ENCODE results near the gene AMPD2. TPM values are rescaled to one million over a fixed set of nuclear protein-coding genes. Genes with fewer than 3 reads are reported as not detected.
A peak's percentile ranks its signal among the peaks of the same experiment; 100 is the strongest.

AMPD2 gene
- polyA plus RNA-seq, 2 of the 4 experiments (the other 2 are of a cell fraction): 19.3 to 47.2 TPM

DNA sequence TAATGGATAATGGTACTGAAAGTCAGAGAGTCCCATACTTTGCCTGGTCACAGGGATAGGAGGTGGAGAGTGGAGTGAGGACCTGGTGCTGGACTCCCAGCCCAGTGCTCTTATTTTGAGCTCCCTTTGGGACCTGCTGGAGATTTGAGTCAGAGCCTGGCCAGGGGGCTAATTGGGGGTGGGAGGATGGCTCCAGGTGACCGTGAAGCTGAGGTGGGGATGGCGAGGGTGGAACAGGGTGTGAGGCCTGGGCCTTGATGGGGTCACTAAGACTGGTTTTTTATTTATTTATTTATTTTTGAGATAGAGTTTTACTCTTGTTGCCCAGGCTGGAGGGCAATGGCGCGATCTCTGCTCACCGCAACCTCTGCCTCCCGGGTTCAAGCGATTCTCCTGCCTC lies 17.8 kb downstream of the AMPD2 start:
- CTCF ChIA-PET: interaction anchor here (1.6 to 21.4 kb wide), 7 partner anchors 16 to 374 kb away, joined by 4 to 295 read pairs (median 18); partner anchors contain the start of genes AHCYL1 and GSTM4
- no peak overlapping the region for H3K4me2 ChIP-seq
- no peak overlapping the region for H3K4me3 ChIP-seq
- no peak for ATAC-seq
- H3K9me3 ChIP-seq: no peaks in the 10 kb centered on the region
- POLR2A ChIA-PET: interaction anchor here (1.6 kb wide), 1 partner anchor 17 kb away, joined by 3 read pairs; no protein-coding TSS in a partner anchor
- no peak for DNase-seq (ENCODE audit: low read depth in 1 of 2, low spot score in 1 of 2)
- H3K27ac ChIP-seq: peak overlapping the region in 1 of 2 experiments; percentile 78; a peak in 1 of 6 replicates
- FAIRE-seq: no peak
- TF ChIP-seq, protein P1, sequence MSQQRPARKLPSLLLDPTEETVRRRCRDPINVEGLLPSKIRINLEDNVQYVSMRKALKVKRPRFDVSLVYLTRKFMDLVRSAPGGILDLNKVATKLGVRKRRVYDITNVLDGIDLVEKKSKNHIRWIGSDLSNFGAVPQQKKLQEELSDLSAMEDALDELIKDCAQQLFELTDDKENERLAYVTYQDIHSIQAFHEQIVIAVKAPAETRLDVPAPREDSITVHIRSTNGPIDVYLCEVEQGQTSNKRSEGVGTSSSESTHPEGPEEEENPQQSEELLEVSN (IDR thresholded peaks at IDR 0.05; ENCODE audit: borderline replicate concordance, low read depth): no peak
- H3K4me1 ChIP-seq: peaks cover 27% of the 10 kb centered on the region
- 97% methylated on average over 7 of the region's 7 CpGs for WGBS (ENCODE audit: missing lambda C conversion rate)

DNA sequence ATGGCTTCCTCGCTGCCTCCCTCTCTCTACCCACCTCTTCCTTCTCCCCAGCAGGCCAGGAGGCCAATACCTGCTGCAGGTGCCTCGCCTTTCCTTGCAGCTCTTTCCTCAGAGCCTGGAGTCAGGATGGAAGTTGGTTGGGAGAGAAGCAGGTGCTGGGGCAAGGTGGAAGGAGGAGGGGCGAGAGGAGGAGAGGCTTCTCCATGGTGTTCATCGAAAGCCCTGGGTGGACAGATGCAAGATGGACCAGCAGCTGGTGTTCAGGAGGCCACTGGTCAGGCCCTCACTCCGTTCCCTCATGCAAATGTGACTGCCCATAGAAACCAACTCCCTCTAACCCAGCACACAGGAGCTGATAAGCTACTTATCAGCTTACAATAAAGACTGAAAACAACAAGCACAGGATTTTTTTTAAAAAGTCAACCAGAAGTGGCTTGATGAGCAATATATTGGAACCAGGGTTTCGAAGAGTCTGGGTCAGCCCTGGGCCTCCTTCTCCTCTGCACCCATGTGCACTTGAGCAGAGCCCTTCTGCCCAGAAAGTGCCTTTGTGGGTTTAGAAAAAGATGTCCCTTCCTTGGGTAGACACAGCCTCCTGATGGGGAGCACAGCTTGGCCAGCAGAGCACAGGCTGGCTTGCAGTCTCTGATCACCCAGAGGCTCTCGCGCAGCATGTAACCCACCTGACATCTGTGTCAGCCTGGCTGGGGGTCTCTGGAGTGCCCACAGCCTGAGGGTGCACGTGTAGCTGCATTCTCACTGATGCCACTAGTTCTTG lies 19.6 kb downstream of the AMPD2 start:
- H3K27ac ChIP-seq: no peak overlapping the region
- no peak for DNase-seq (ENCODE audit: low read depth in 1 of 2, low spot score in 1 of 2)
- H3K4me2 ChIP-seq: no peak overlapping the region
- H3K9me3 ChIP-seq: no peaks in the 10 kb centered on the region
- H3K4me1 ChIP-seq: peaks cover 34% of the 10 kb centered on the region
- WGBS (ENCODE audit: missing lambda C conversion rate): 58% methylated on average over 6 of the region's 9 CpGs
- POLR2A ChIA-PET: interaction anchor here (0.9 to 2.2 kb wide), 3 partner anchors 91 to 100 kb away, joined by 4 to 20 read pairs (median 7); partner anchors contain the start of gene GNAI3
- no peak for ATAC-seq
- TF ChIP-seq, protein P2, sequence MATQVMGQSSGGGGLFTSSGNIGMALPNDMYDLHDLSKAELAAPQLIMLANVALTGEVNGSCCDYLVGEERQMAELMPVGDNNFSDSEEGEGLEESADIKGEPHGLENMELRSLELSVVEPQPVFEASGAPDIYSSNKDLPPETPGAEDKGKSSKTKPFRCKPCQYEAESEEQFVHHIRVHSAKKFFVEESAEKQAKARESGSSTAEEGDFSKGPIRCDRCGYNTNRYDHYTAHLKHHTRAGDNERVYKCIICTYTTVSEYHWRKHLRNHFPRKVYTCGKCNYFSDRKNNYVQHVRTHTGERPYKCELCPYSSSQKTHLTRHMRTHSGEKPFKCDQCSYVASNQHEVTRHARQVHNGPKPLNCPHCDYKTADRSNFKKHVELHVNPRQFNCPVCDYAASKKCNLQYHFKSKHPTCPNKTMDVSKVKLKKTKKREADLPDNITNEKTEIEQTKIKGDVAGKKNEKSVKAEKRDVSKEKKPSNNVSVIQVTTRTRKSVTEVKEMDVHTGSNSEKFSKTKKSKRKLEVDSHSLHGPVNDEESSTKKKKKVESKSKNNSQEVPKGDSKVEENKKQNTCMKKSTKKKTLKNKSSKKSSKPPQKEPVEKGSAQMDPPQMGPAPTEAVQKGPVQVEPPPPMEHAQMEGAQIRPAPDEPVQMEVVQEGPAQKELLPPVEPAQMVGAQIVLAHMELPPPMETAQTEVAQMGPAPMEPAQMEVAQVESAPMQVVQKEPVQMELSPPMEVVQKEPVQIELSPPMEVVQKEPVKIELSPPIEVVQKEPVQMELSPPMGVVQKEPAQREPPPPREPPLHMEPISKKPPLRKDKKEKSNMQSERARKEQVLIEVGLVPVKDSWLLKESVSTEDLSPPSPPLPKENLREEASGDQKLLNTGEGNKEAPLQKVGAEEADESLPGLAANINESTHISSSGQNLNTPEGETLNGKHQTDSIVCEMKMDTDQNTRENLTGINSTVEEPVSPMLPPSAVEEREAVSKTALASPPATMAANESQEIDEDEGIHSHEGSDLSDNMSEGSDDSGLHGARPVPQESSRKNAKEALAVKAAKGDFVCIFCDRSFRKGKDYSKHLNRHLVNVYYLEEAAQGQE (IDR thresholded peaks at IDR 0.05): no peak
- TF ChIP-seq EHF (CRISPR knock-in tag; IDR thresholded peaks at IDR 0.05) (no peak), RAD21 (conservative IDR thresholded peaks at IDR 0.05 in 1 of 2, IDR thresholded peaks at IDR 0.05 in 1 of 2) (no peak), BHLHE40 (IDR thresholded peaks at IDR 0.05; ENCODE audit: low read depth, low read length) (no peak), RFX5 (IDR thresholded peaks at IDR 0.05) (no peak), ZFP36 (IDR thresholded peaks at IDR 0.05; ENCODE audit: borderline replicate concordance, partially characterized antibody) (no peak), FOSB (CRISPR knock-in tag; IDR thresholded peaks at IDR 0.05) (no peak), POLR2AphosphoS2 (conservative IDR thresholded peaks at IDR 0.05; ENCODE audit: low read length) (no peak), CHD4 (IDR thresholded peaks at IDR 0.05; ENCODE audit: borderline replicate concordance) (no peak), TP53 (CRISPR knock-in tag; IDR thresholded peaks at IDR 0.05) (no peak), CBX8 (IDR thresholded peaks at IDR 0.05) (no peak), MAZ (IDR thresholded peaks at IDR 0.05; ENCODE audit: borderline replicate concordance, low read depth, low read length) (no peak), TFCP2L1 (CRISPR knock-in tag; IDR thresholded peaks at IDR 0.05) (no peak), JUN (IDR thresholded peaks at IDR 0.05) (no peak), MAFK (IDR thresholded peaks at IDR 0.05; ENCODE audit: partially characterized antibody) (no peak)
- TF ChIP-seq, protein P3, sequence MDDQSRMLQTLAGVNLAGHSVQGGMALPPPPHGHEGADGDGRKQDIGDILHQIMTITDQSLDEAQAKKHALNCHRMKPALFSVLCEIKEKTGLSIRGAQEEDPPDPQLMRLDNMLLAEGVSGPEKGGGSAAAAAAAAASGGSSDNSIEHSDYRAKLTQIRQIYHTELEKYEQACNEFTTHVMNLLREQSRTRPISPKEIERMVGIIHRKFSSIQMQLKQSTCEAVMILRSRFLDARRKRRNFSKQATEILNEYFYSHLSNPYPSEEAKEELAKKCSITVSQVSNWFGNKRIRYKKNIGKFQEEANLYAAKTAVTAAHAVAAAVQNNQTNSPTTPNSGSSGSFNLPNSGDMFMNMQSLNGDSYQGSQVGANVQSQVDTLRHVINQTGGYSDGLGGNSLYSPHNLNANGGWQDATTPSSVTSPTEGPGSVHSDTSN (IDR thresholded peaks at IDR 0.05): no peak
- TF ChIP-seq, protein P4, sequence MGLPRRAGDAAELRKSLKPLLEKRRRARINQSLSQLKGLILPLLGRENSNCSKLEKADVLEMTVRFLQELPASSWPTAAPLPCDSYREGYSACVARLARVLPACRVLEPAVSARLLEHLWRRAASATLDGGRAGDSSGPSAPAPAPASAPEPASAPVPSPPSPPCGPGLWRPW (IDR thresholded peaks at IDR 0.05): no peak
- TF ChIP-seq, protein P5, sequence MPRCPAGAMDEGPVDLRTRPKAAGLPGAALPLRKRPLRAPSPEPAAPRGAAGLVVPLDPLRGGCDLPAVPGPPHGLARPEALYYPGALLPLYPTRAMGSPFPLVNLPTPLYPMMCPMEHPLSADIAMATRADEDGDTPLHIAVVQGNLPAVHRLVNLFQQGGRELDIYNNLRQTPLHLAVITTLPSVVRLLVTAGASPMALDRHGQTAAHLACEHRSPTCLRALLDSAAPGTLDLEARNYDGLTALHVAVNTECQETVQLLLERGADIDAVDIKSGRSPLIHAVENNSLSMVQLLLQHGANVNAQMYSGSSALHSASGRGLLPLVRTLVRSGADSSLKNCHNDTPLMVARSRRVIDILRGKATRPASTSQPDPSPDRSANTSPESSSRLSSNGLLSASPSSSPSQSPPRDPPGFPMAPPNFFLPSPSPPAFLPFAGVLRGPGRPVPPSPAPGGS (IDR thresholded peaks at IDR 0.05): no peak
- no peak for FAIRE-seq
- CTCF ChIA-PET: interaction anchor here (0.8 to 21.4 kb wide), 26 partner anchors 10 to 467 kb away, joined by 3 to 295 read pairs (median 6); partner anchors contain the start of genes AHCYL1, EPS8L3 and GSTM4
- H3K4me3 ChIP-seq: no peak overlapping the region
